Stomach (tissue), 4 donors: ENCODE measurements around the gene RBM47.

Source experiments
- CTCF ChIP-seq, 7 experiments: fragments of 450-650 bp in 4 of 7; fragments of 200-600 bp in 3 of 7; sonication (generic) in 3 of 7; IDR thresholded peaks; one replicate each; pipeline ENCODE4 v1.5.1; 2016 to 2019; ENCODE audit warnings: antibody characterized with exemption in 7 of 7, control low read depth in 2 of 7, mild to moderate bottlenecking in 1 of 7
- EP300 ChIP-seq: sonication (generic); formaldehyde crosslinking; IDR thresholded peaks from one replicate; pipeline ENCODE4 v1.6.1; 2017; ENCODE audit warnings: antibody characterized with exemption
- POLR2A ChIP-seq, 4 donors: fragments of 450-650 bp; IDR thresholded peaks; one replicate each; pipeline ENCODE4 v1.6.1; 2016; ENCODE audit warnings: antibody characterized with exemption in 4 of 4, control low read depth in 2 of 4, mild to moderate bottlenecking in 1 of 4, moderate library complexity in 1 of 4

DNA sequence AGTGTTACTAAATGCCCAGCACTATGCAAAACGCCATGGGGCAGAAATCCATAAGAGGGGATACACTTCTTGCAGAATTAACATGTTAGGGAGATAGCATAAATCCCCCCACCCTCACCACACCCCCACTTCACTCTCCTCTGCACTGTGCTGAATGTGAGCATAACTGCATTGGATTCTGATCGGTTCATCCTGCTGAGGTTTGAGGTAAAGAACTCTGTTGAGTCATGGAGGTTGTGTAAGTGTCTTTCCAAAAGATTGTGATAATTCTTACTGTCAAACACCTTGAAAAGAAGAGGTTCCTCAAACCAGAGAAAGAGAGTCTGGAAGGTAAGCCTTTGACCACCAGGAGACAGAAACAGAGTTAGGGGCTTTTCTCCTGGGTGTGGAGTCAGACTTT is 43.6 kb downstream of the RBM47 start:
- TF ChIP-seq CTCF (IDR thresholded peaks at IDR 0.05): no peak
- TF ChIP-seq POLR2A (IDR thresholded peaks at IDR 0.05): no peak
- no peak for TF ChIP-seq EP300
